IMR-90 (cell line): ENCODE data around the gene CPEB3. TPM values are rescaled to one million over a fixed set of nuclear protein-coding genes. Genes with fewer than 3 reads are reported as not detected.

Source experiments
- ATAC-seq: fragments of 200-7000 bp; cut with Tn5 transposase; 2 replicates; pipeline ENCODE4 v1.9.1; 2020; ENCODE audit warnings: low read depth, mild to moderate bottlenecking, moderate library complexity
- BruUV-seq: library from RNA; stranded (reverse); fragments of 400-500 nt; replicated peaks from 2 replicates; lab custom pipeline; 2021; lab: Mats Ljungman, UMichigan
- CTCF ChIA-PET: fragments of 300-600 bp; formaldehyde crosslinking; extraction: SDS; loops from one replicate; lab custom pipeline; 2021; ENCODE audit warnings: antibody characterized with exemption; lab: Yijun Ruan, JAX
- POLR2A ChIA-PET: fragments of 300-600 bp; sonication (Branson Sonifier 250); formaldehyde crosslinking; loops from one replicate; lab custom pipeline; 2022; ENCODE audit warnings: antibody characterized with exemption; ENCODE audit not compliant: unreplicated experiment; lab: Charles Lee
- DNase-seq: peaks from one replicate; pipeline ENCODE4 v3.0.0; 2013
- H2AFZ ChIP-seq: replicated peaks from 2 replicates; pipeline ENCODE3; 2013; ENCODE audit warnings: low read length, mild to moderate bottlenecking; ENCODE audit not compliant: poor library complexity
- H2AK5ac ChIP-seq: 2 replicates; pipeline ENCODE4 v1.6.1; 2013; ENCODE audit warnings: low read depth, low read length, inconsistent platforms
- H2AK9ac ChIP-seq: replicated peaks from 2 replicates; pipeline ENCODE3; 2013; ENCODE audit warnings: mild to moderate bottlenecking, low read depth, low read length, moderate library complexity; ENCODE audit not compliant: poor library complexity
- H2BK120ac ChIP-seq: 2 replicates; pipeline ENCODE4 v1.6.1; 2013; ENCODE audit warnings: low read depth, low read length, inconsistent platforms
- H2BK15ac ChIP-seq: 3 replicates; pipeline ENCODE4 v1.6.1; 2013; ENCODE audit warnings: low read depth, low read length, inconsistent platforms
- H2BK20ac ChIP-seq: 2 replicates; pipeline ENCODE4 v1.6.1; 2013; ENCODE audit warnings: low read depth, mild to moderate bottlenecking, inconsistent platforms, low read length, moderate library complexity
- H2BK5ac ChIP-seq: 2 replicates; pipeline ENCODE4 v1.6.1; 2013; ENCODE audit warnings: mild to moderate bottlenecking, low read depth, low read length, inconsistent platforms; ENCODE audit not compliant: poor library complexity, severe bottlenecking
- H3K14ac ChIP-seq: replicated peaks from 2 replicates; pipeline ENCODE4 v1.6.1; 2013; ENCODE audit warnings: low read depth, low read length, inconsistent platforms
- H3K18ac ChIP-seq: 2 replicates; pipeline ENCODE4 v1.6.1; 2013; ENCODE audit warnings: low read depth, low read length, control low read depth
- H3K23ac ChIP-seq: 2 replicates; pipeline ENCODE4 v1.6.1; 2013; ENCODE audit warnings: low read depth, low read length, inconsistent platforms
- H3K27ac ChIP-seq: 2 replicates; pipeline ENCODE4 v1.5.1; 2013; ENCODE audit warnings: mild to moderate bottlenecking, control low read depth, low read length; ENCODE audit not compliant: insufficient read depth
- H3K27me3 ChIP-seq: 2 replicates; pipeline ENCODE4 v1.6.1; 2013; ENCODE audit warnings: low read length; ENCODE audit not compliant: control insufficient read depth, insufficient read depth
- H3K36me3 ChIP-seq: 2 replicates; pipeline ENCODE4 v1.6.1; 2013; ENCODE audit warnings: low read length, mixed read lengths; ENCODE audit not compliant: control insufficient read depth, insufficient read depth
- H3K4ac ChIP-seq: 2 replicates; pipeline ENCODE4 v1.6.1; 2013; ENCODE audit warnings: low read depth, low read length, inconsistent platforms
- H3K4me1 ChIP-seq: 2 replicates; pipeline ENCODE4 v1.6.1; 2013; ENCODE audit warnings: low read length, mixed read lengths; ENCODE audit not compliant: control insufficient read depth, insufficient read depth
- H3K4me2 ChIP-seq: 2 replicates; pipeline ENCODE4 v1.6.1; 2013; ENCODE audit warnings: low read depth, mild to moderate bottlenecking, control low read depth, low read length, moderate library complexity
- H3K4me3 ChIP-seq: 2 replicates; pipeline ENCODE4 v1.5.1; 2013; ENCODE audit warnings: low read depth, mild to moderate bottlenecking, control low read depth, low read length, moderate library complexity; ENCODE audit not compliant: insufficient read depth
- H3K56ac ChIP-seq: 2 replicates; pipeline ENCODE4 v1.6.1; 2013; ENCODE audit warnings: low read length, inconsistent platforms; ENCODE audit not compliant: insufficient read depth; ENCODE audit errors: extremely low read depth
- H3K79me1 ChIP-seq, 2 experiments: 2 replicates each; pipeline ENCODE4 v1.6.1; 2013; ENCODE audit warnings: low read length in 2 of 2, inconsistent platforms in 1 of 2, low read depth in 1 of 2
- H3K9ac ChIP-seq: 2 replicates; pipeline ENCODE4 v1.6.1; 2013; ENCODE audit warnings: low read depth, low read length, control low read depth
- H3K9me1 ChIP-seq: 2 replicates; pipeline ENCODE4 v1.6.1; 2013; ENCODE audit warnings: low read length, inconsistent platforms; ENCODE audit not compliant: insufficient read depth
- H3K9me3 ChIP-seq: 2 replicates; pipeline ENCODE4 v1.6.1; 2013; ENCODE audit warnings: low read length; ENCODE audit not compliant: control insufficient read depth, insufficient read depth
- H4K20me1 ChIP-seq: 2 replicates; pipeline ENCODE4 v1.6.1; 2013; ENCODE audit warnings: low read length, inconsistent platforms; ENCODE audit not compliant: insufficient read depth
- H4K5ac ChIP-seq: 2 replicates; pipeline ENCODE4 v1.6.1; 2013; ENCODE audit warnings: mild to moderate bottlenecking, low read depth, low read length, control low read depth
- H4K8ac ChIP-seq, 2 experiments: 2 replicates each; pipeline ENCODE4 v1.6.1; 2013; ENCODE audit warnings: low read depth in 2 of 2, low read length in 2 of 2, control low read depth in 1 of 2, inconsistent platforms in 1 of 2
- H4K91ac ChIP-seq: 2 replicates; pipeline ENCODE4 v1.6.1; 2013; ENCODE audit warnings: low read depth, low read length, inconsistent platforms; ENCODE audit not compliant: insufficient read depth
- BHLHE40 ChIP-seq: fragments of 150-350 bp; IDR thresholded peaks from 2 replicates; pipeline ENCODE4 v1.6.1; 2016; ENCODE audit warnings: mild to moderate bottlenecking, low read depth, low read length
- CEBPB ChIP-seq: IDR thresholded peaks from 2 replicates; pipeline ENCODE4 v1.6.1; 2012; ENCODE audit warnings: low read depth, low read length, improper control_type of control experiment
- WGBS, 2 experiments: methylation state at CpG; one replicate each; pipeline versions ENCODE4 v1.1.5 to v1.1.7; 2013; ENCODE audit warnings: missing lambda C conversion rate in 2 of 2; ENCODE audit not compliant: insufficient read length in 1 of 2; ENCODE audit errors: extremely low coverage in 2 of 2; 5-methylcytosine and 5-hydroxymethylcytosine counted together
- dilution Hi-C: fragments of 300-500 bp; cut with HindIII; formaldehyde crosslinking; loops from one replicate; pipeline ENCODE4 v1.14.3; 2018; ENCODE audit warnings: low sequenced_read_pairs; ENCODE audit not compliant: unreplicated experiment
- in situ Hi-C: fragments of 300-500 bp; cut with MboI; formaldehyde crosslinking; loops from 3 replicates; pipeline ENCODE4 v1.14.3; 2019; ENCODE audit warnings: low sequenced_read_pairs, inconsistent platforms, mixed read lengths
- intact Hi-C: fragments of 100-400 bp; cut with micrococcal nuclease; formaldehyde crosslinking; loops from 2 replicates; pipeline ENCODE4 v1.10.0; 2022
- polyA plus RNA-seq, 3 experiments: library from polyadenylated mRNA; depleted of rRNA; stranded (reverse); fragments of >200 nt; gene quantifications; 2 replicates each; pipeline ENCODE4 v1.2.3, GENCODE V29; 2012; ENCODE audit warnings: low replicate concordance in 1 of 3
- total RNA-seq: library from RNA; depleted of rRNA; stranded (reverse); fragments of >200 nt; gene quantifications from 2 replicates; pipeline ENCODE4 v1.2.3, GENCODE V29; 2012

Gene CPEB3
- total and polyA plus RNA-seq, 2 of the 4 experiments (the other 2 are of a cell fraction): 0.18 to 0.36 TPM

DNA sequence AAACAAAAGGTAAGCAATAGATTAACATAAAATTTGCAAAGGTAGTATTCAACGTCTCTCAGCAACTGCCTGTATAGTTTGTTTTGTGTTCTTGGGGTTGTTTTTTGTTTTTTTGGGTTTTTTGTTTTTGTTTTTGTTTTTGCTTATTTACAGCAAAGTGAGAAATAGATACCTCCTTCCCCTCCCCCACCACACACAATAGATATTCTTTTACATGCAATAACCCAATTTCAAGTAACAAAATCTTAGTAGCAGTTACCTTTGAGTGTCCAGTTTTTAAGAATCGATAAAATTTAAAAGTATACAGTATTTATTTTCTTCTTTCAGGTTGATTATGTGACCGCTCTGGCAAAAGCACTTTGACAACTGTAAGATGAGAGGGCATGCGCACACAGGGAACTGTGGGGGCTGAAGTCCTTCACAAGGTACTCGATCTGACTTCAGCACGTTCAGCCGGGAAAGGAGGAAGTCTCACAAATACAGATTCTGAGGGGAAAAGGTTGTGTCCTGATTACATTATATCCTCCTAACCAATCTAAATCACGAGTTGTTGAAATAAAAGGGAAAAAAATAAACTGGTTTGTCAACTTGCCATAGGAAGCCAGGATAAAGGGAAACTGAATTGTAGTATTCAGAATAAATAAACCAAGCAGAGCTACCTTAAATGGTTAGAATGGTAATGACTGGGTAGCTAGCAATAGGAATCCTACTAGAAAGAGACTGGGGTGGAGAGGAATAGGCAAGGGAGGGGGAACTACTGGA lies 47.8 kb downstream of the CPEB3 start:
- no peaks in the 10 kb centered on the region for H3K36me3 ChIP-seq
- no peak overlapping the region for H2AK9ac ChIP-seq
- peak overlapping the region; percentile 8; the same call in 1 of the 2 replicates for H3K9ac ChIP-seq
- H3K4me3 ChIP-seq: peak overlapping the region; percentile 38; the same call in 1 of the 2 replicates
- no peak overlapping the region for H2BK15ac ChIP-seq
- H3K9me1 ChIP-seq: no peaks in the 10 kb centered on the region
- H3K4ac ChIP-seq: no peak overlapping the region
- H4K8ac ChIP-seq: peak overlapping the region in 1 of 2 experiments; percentile 35; a peak in 1 of 4 replicates
- no peaks in the 10 kb centered on the region for H3K27me3 ChIP-seq
- dilution Hi-C loops (no loop called here), intact Hi-C loops (loop anchor here (5.0 kb wide), 1 partner anchor 156 kb away; no protein-coding TSS in a partner anchor), in situ Hi-C loops (no loop called here)
- no TSS peak for BruUV-seq
- H3K4me1 ChIP-seq: peaks cover 2% of the 10 kb centered on the region; the same call in 1 of the 2 replicates
- CTCF ChIA-PET: no interaction called here
- no peak overlapping the region for H2BK20ac ChIP-seq
- POLR2A ChIA-PET: no interaction called here
- no peak overlapping the region for H4K5ac ChIP-seq
- H3K4me2 ChIP-seq: peak overlapping the region; percentile 73
- no peak overlapping the region for H2AK5ac ChIP-seq
- H4K91ac ChIP-seq: no peak overlapping the region
- no peak overlapping the region for H2BK5ac ChIP-seq
- H3K18ac ChIP-seq: no peak overlapping the region
- peak; percentile 59 for ATAC-seq
- no peak overlapping the region for H3K27ac ChIP-seq
- 0 out of 2 replicates have a peak overlapping the region, but pooled peaks have one; percentile 2 for H3K14ac ChIP-seq
- H3K79me1 ChIP-seq: no peaks in the 10 kb centered on the region
- WGBS, 2 experiments: no CpG with 5 or more reads among the region's 8 CpGs
- TF ChIP-seq BHLHE40 (peak; percentile 55; the same call in 1 of the 2 replicates), CEBPB (no peak)
- peak overlapping the region; percentile 69 for H2AFZ ChIP-seq
- no peaks in the 10 kb centered on the region for H4K20me1 ChIP-seq
- DNase-seq: peak; percentile 64
- H3K9me3 ChIP-seq: no peaks in the 10 kb centered on the region
- peak overlapping the region; percentile 9; the same call in 1 of the 2 replicates for H2BK120ac ChIP-seq
- no peak overlapping the region for H3K56ac ChIP-seq
- H3K23ac ChIP-seq: no peak overlapping the region
